Caco-2 (cell line): ENCODE data around the gene BAZ2B. TPM values are rescaled to one million over a fixed set of nuclear protein-coding genes. Genes with fewer than 3 reads are reported as not detected.

Source experiments
- BruUV-seq: library from RNA; stranded (reverse); fragments of 400-500 nt; replicated peaks from 2 replicates; lab custom pipeline; 2021; lab: Mats Ljungman, UMichigan
- CTCF ChIA-PET: fragments of 300-600 bp; sonication (Branson Sonifier 250); formaldehyde crosslinking; loops from one replicate; lab custom pipeline; 2022; ENCODE audit warnings: antibody characterized with exemption; lab: Charles Lee
- POLR2A ChIA-PET: fragments of 300-600 bp; sonication (Branson Sonifier 250); formaldehyde crosslinking; loops from one replicate; lab custom pipeline; 2022; ENCODE audit warnings: antibody characterized with exemption; lab: Charles Lee
- DNase-seq, 2 experiments: peaks; one replicate each; pipeline versions ENCODE4 v3.0.0 to v3.0.0-alpha.2; 2020 to 2022
- H3K27me3 ChIP-seq: replicated peaks from 2 replicates; pipeline ENCODE4 v1.6.0; 2011; ENCODE audit warnings: low read length; ENCODE audit not compliant: control insufficient read depth, insufficient read depth
- H3K36me3 ChIP-seq: 2 replicates; pipeline ENCODE4 v1.5.1; 2011; ENCODE audit warnings: low read length; ENCODE audit not compliant: control insufficient read depth, insufficient read depth
- H3K4me1 ChIP-seq: fragments of 250-450 bp; sonication (Bioruptor Pico); 2 replicates; pipeline ENCODE4 v1.5.1; 2020; ENCODE audit warnings: mild to moderate bottlenecking
- H3K4me3 ChIP-seq: 2 replicates; pipeline ENCODE4 v1.5.1; 2011; ENCODE audit warnings: low read depth, mild to moderate bottlenecking, control low read depth, low read length
- H3K9me3 ChIP-seq: fragments of 250-450 bp; sonication (Bioruptor Pico); 2 replicates; pipeline ENCODE4 v1.5.1; 2020; ENCODE audit warnings: mild to moderate bottlenecking, moderate library complexity
- H3K27ac Mint-ChIP-seq: one replicate; pipeline ENCODE4 v1.8.0; 2022; ENCODE audit warnings: mixed read lengths; ENCODE audit not compliant: unreplicated experiment
- H3K27me3 Mint-ChIP-seq: one replicate; pipeline ENCODE4 v1.8.0; 2022; ENCODE audit warnings: mixed read lengths; ENCODE audit not compliant: insufficient read depth, unreplicated experiment
- H3K36me3 Mint-ChIP-seq: one replicate; pipeline ENCODE4 v1.8.0; 2022; ENCODE audit warnings: mild to moderate bottlenecking, mixed read lengths; ENCODE audit not compliant: insufficient read depth, unreplicated experiment
- H3K4me1 Mint-ChIP-seq: one replicate; pipeline ENCODE4 v1.8.0; 2022; ENCODE audit warnings: low read depth, mixed read lengths; ENCODE audit not compliant: unreplicated experiment
- H3K4me3 Mint-ChIP-seq: one replicate; pipeline ENCODE4 v1.8.0; 2022; ENCODE audit warnings: mild to moderate bottlenecking, moderate library complexity, mixed read lengths; ENCODE audit not compliant: unreplicated experiment
- H3K9me3 Mint-ChIP-seq: one replicate; pipeline ENCODE4 v1.8.0; 2022; ENCODE audit warnings: mixed read lengths; ENCODE audit not compliant: unreplicated experiment
- CTCF ChIP-seq, 2 experiments: fragments of 200-600 bp in 1 of 2; IDR thresholded peaks; 1 replicate in 1 of 2; 2 replicates in 1 of 2; pipeline versions ENCODE4 v1.5.1 to v1.8.0; 2011 to 2022; ENCODE audit warnings: antibody characterized with exemption in 1 of 2, control low read depth in 1 of 2, inconsistent platforms in 1 of 2, low read depth in 1 of 2, low read length in 1 of 2, mild to moderate bottlenecking in 1 of 2, moderate library complexity in 1 of 2; ENCODE audit not compliant: insufficient read depth in 1 of 2, severe bottlenecking in 1 of 2, unreplicated experiment in 1 of 2
- intact Hi-C: fragments of 100-400 bp; cut with micrococcal nuclease; formaldehyde crosslinking; loops from one replicate; pipeline ENCODE4 v1.10.0; 2022; ENCODE audit not compliant: unreplicated experiment
- total RNA-seq: library from RNA; stranded (reverse); gene quantifications from 2 replicates; pipeline ENCODE4 v1.2.3, GENCODE V29; 2022

Gene BAZ2B
- total RNA-seq, 1 experiment from 2014 or later = 32.9 TPM

- BruUV-seq = no TSS peak
- DNase-seq = no peak
- Mint-ChIP-seq H3K4me1 (no peaks in the 10 kb centered on the region), H3K27ac (no peak overlapping the region), H3K27me3 (no peaks in the 10 kb centered on the region), H3K9me3 (no peaks in the 10 kb centered on the region), H3K36me3 (no peaks in the 10 kb centered on the region), H3K4me3 (no peak overlapping the region)
- no peak overlapping the region for H3K4me3 ChIP-seq
- TF ChIP-seq CTCF (IDR thresholded peaks at IDR 0.05; ENCODE audit: insufficient read depth in 1 of 2, low read depth in 1 of 2, low read length in 1 of 2, severe bottlenecking in 1 of 2, unreplicated experiment in 1 of 2) = no peak
- intact Hi-C loops = no loop called here
- no peaks in the 10 kb centered on the region for H3K9me3 ChIP-seq
- H3K36me3 ChIP-seq = no peaks in the 10 kb centered on the region
- ChIA-PET CTCF (no interaction called here), POLR2A (interaction anchor here (0.9 kb wide), 1 partner anchor 197 kb away, joined by 4 read pairs; the partner anchor contains the start of gene MARCHF7)
- H3K27me3 ChIP-seq = no peaks in the 10 kb centered on the region
- H3K4me1 ChIP-seq = peaks cover 13% of the 10 kb centered on the region; the same call in 1 of the 2 replicates
These were observed 100.9 kb downstream of the BAZ2B start for GRCh38 chr2:159515441-159515840.

- DNase-seq = no peak
- POLR2A ChIA-PET = no interaction called here
- intact Hi-C loops = no loop called here
These were observed 102.6 kb downstream of the BAZ2B start for GRCh38 chr2:159513745-159514144.

GRCh38 chr2:159508140-159508539 is 108.2 kb downstream of the BAZ2B start:
- ChIA-PET CTCF (no interaction called here), POLR2A (no interaction called here)
- Mint-ChIP-seq H3K27ac (no peak overlapping the region), H3K4me1 (peaks cover 9% of the 10 kb centered on the region), H3K4me3 (no peak overlapping the region), H3K36me3 (no peaks in the 10 kb centered on the region), H3K9me3 (no peaks in the 10 kb centered on the region), H3K27me3 (no peaks in the 10 kb centered on the region)
- no peak for DNase-seq
- intact Hi-C loops = no loop called here
- Histone ChIP-seq H3K4me1 (peaks cover 8% of the 10 kb centered on the region), H3K27me3 (no peaks in the 10 kb centered on the region), H3K4me3 (no peak overlapping the region), H3K9me3 (no peaks in the 10 kb centered on the region), H3K36me3 (no peaks in the 10 kb centered on the region)
- no peak for TF ChIP-seq CTCF (IDR thresholded peaks at IDR 0.05; ENCODE audit: insufficient read depth in 1 of 2, low read depth in 1 of 2, low read length in 1 of 2, severe bottlenecking in 1 of 2, unreplicated experiment in 1 of 2)
- BruUV-seq = no TSS peak

More at GRCh38 chr2:159513745-159514144, 102.6 kb downstream of the BAZ2B start:
- H3K9me3 Mint-ChIP-seq = no peaks in the 10 kb centered on the region
- H3K27me3 Mint-ChIP-seq = no peaks in the 10 kb centered on the region
- no peaks in the 10 kb centered on the region for H3K4me1 Mint-ChIP-seq
- TF ChIP-seq CTCF (IDR thresholded peaks at IDR 0.05; ENCODE audit: insufficient read depth in 1 of 2, low read depth in 1 of 2, low read length in 1 of 2, severe bottlenecking in 1 of 2, unreplicated experiment in 1 of 2) = no peak
- no peak overlapping the region for H3K4me3 ChIP-seq
- H3K27me3 ChIP-seq = no peaks in the 10 kb centered on the region
- peaks cover 13% of the 10 kb centered on the region; the same call in 1 of the 2 replicates for H3K4me1 ChIP-seq
- no peaks in the 10 kb centered on the region for H3K36me3 ChIP-seq
- no peaks in the 10 kb centered on the region for H3K9me3 ChIP-seq
- no TSS peak for BruUV-seq
- H3K27ac Mint-ChIP-seq = no peak overlapping the region
- no peak overlapping the region for H3K4me3 Mint-ChIP-seq
- H3K36me3 Mint-ChIP-seq = no peaks in the 10 kb centered on the region
- CTCF ChIA-PET = no interaction called here
